Caco-2 (cell line): ENCODE measurements around the gene GRHL3. TPM values are rescaled to one million over a fixed set of nuclear protein-coding genes. Genes with fewer than 3 reads are reported as not detected.

Experiments used
- BruUV-seq: library from RNA; stranded (reverse); fragments of 400-500 nt; replicated peaks from 2 replicates; lab custom pipeline; 2021; lab: Mats Ljungman, UMichigan
- CTCF ChIA-PET: fragments of 300-600 bp; sonication (Branson Sonifier 250); formaldehyde crosslinking; loops from one replicate; lab custom pipeline; 2022; ENCODE audit warnings: antibody characterized with exemption; lab: Charles Lee
- POLR2A ChIA-PET: fragments of 300-600 bp; sonication (Branson Sonifier 250); formaldehyde crosslinking; loops from one replicate; lab custom pipeline; 2022; ENCODE audit warnings: antibody characterized with exemption; lab: Charles Lee
- DNase-seq, 2 experiments: peaks; one replicate each; pipeline versions ENCODE4 v3.0.0 to v3.0.0-alpha.2; 2020 to 2022
- H3K27me3 ChIP-seq: replicated peaks from 2 replicates; pipeline ENCODE4 v1.6.0; 2011; ENCODE audit warnings: low read length; ENCODE audit not compliant: control insufficient read depth, insufficient read depth
- H3K36me3 ChIP-seq: 2 replicates; pipeline ENCODE4 v1.5.1; 2011; ENCODE audit warnings: low read length; ENCODE audit not compliant: control insufficient read depth, insufficient read depth
- H3K4me1 ChIP-seq: fragments of 250-450 bp; sonication (Bioruptor Pico); 2 replicates; pipeline ENCODE4 v1.5.1; 2020; ENCODE audit warnings: mild to moderate bottlenecking
- H3K4me3 ChIP-seq: 2 replicates; pipeline ENCODE4 v1.5.1; 2011; ENCODE audit warnings: low read depth, mild to moderate bottlenecking, control low read depth, low read length
- H3K9me3 ChIP-seq: fragments of 250-450 bp; sonication (Bioruptor Pico); 2 replicates; pipeline ENCODE4 v1.5.1; 2020; ENCODE audit warnings: mild to moderate bottlenecking, moderate library complexity
- H3K27ac Mint-ChIP-seq: one replicate; pipeline ENCODE4 v1.8.0; 2022; ENCODE audit warnings: mixed read lengths; ENCODE audit not compliant: unreplicated experiment
- H3K27me3 Mint-ChIP-seq: one replicate; pipeline ENCODE4 v1.8.0; 2022; ENCODE audit warnings: mixed read lengths; ENCODE audit not compliant: insufficient read depth, unreplicated experiment
- H3K36me3 Mint-ChIP-seq: one replicate; pipeline ENCODE4 v1.8.0; 2022; ENCODE audit warnings: mild to moderate bottlenecking, mixed read lengths; ENCODE audit not compliant: insufficient read depth, unreplicated experiment
- H3K4me1 Mint-ChIP-seq: one replicate; pipeline ENCODE4 v1.8.0; 2022; ENCODE audit warnings: low read depth, mixed read lengths; ENCODE audit not compliant: unreplicated experiment
- H3K4me3 Mint-ChIP-seq: one replicate; pipeline ENCODE4 v1.8.0; 2022; ENCODE audit warnings: mild to moderate bottlenecking, moderate library complexity, mixed read lengths; ENCODE audit not compliant: unreplicated experiment
- H3K9me3 Mint-ChIP-seq: one replicate; pipeline ENCODE4 v1.8.0; 2022; ENCODE audit warnings: mixed read lengths; ENCODE audit not compliant: unreplicated experiment
- CTCF ChIP-seq, 2 experiments: fragments of 200-600 bp in 1 of 2; IDR thresholded peaks; 1 replicate in 1 of 2; 2 replicates in 1 of 2; pipeline versions ENCODE4 v1.5.1 to v1.8.0; 2011 to 2022; ENCODE audit warnings: antibody characterized with exemption in 1 of 2, control low read depth in 1 of 2, inconsistent platforms in 1 of 2, low read depth in 1 of 2, low read length in 1 of 2, mild to moderate bottlenecking in 1 of 2, moderate library complexity in 1 of 2; ENCODE audit not compliant: insufficient read depth in 1 of 2, severe bottlenecking in 1 of 2, unreplicated experiment in 1 of 2
- intact Hi-C: fragments of 100-400 bp; cut with micrococcal nuclease; formaldehyde crosslinking; loops from one replicate; pipeline ENCODE4 v1.10.0; 2022; ENCODE audit not compliant: unreplicated experiment
- total RNA-seq: library from RNA; stranded (reverse); gene quantifications from 2 replicates; pipeline ENCODE4 v1.2.3, GENCODE V29; 2022

The GRHL3 gene
- total RNA-seq, 1 experiment from 2014 or later: 2.3 TPM

- ChIA-PET CTCF (no interaction called here), POLR2A (no interaction called here)
- BruUV-seq: no TSS peak
Observed at GRCh38 chr1:24302209-24302611, 16.9 kb upstream of the GRHL3 start.

GRCh38 chr1:24303600-24303999 lies 15.6 kb upstream of the GRHL3 start:
- H3K4me3 ChIP-seq: no peak overlapping the region
- no peaks in the 10 kb centered on the region for H3K4me1 ChIP-seq
- Mint-ChIP-seq H3K27me3 (peaks cover 6% of the 10 kb centered on the region), H3K4me1 (peaks cover 7% of the 10 kb centered on the region), H3K27ac (no peak overlapping the region), H3K36me3 (no peaks in the 10 kb centered on the region), H3K9me3 (no peaks in the 10 kb centered on the region), H3K4me3 (no peak overlapping the region)
- intact Hi-C loops: loop anchor here (10.0 kb wide), 1 partner anchor 99 kb away; no protein-coding TSS in a partner anchor
- no peaks in the 10 kb centered on the region for H3K36me3 ChIP-seq
- TF ChIP-seq CTCF (IDR thresholded peaks at IDR 0.05; ENCODE audit: insufficient read depth in 1 of 2, low read depth in 1 of 2, low read length in 1 of 2, severe bottlenecking in 1 of 2, unreplicated experiment in 1 of 2): no peak
- POLR2A ChIA-PET: no interaction called here
- no peaks in the 10 kb centered on the region for H3K27me3 ChIP-seq
- CTCF ChIA-PET: no interaction called here
- DNase-seq: no peak
- BruUV-seq: no TSS peak
- H3K9me3 ChIP-seq: no peaks in the 10 kb centered on the region

More at GRCh38 chr1:24302209-24302611, 16.9 kb upstream of the GRHL3 start:
- no peak for TF ChIP-seq CTCF (IDR thresholded peaks at IDR 0.05; ENCODE audit: insufficient read depth in 1 of 2, low read depth in 1 of 2, low read length in 1 of 2, severe bottlenecking in 1 of 2, unreplicated experiment in 1 of 2)
- no peak overlapping the region for H3K4me3 ChIP-seq
- no peak overlapping the region for H3K4me3 Mint-ChIP-seq
- H3K9me3 Mint-ChIP-seq: no peaks in the 10 kb centered on the region
- intact Hi-C loops: loop anchor here (10.0 kb wide), 1 partner anchor 97 kb away; no protein-coding TSS in a partner anchor
- peaks cover 10% of the 10 kb centered on the region for H3K27me3 Mint-ChIP-seq
- no peaks in the 10 kb centered on the region for H3K4me1 ChIP-seq
- no peaks in the 10 kb centered on the region for H3K27me3 ChIP-seq
- H3K4me1 Mint-ChIP-seq: peaks cover 2% of the 10 kb centered on the region
- no peak overlapping the region for H3K27ac Mint-ChIP-seq
- no peaks in the 10 kb centered on the region for H3K36me3 ChIP-seq
- H3K9me3 ChIP-seq: no peaks in the 10 kb centered on the region
- DNase-seq: no peak
- no peaks in the 10 kb centered on the region for H3K36me3 Mint-ChIP-seq

- intact Hi-C loops: loop anchor here (10.0 kb wide), 1 partner anchor 100 kb away; no protein-coding TSS in a partner anchor
- Histone ChIP-seq H3K4me3 (no peak overlapping the region), H3K4me1 (no peaks in the 10 kb centered on the region), H3K27me3 (no peaks in the 10 kb centered on the region), H3K9me3 (no peaks in the 10 kb centered on the region), H3K36me3 (no peaks in the 10 kb centered on the region)
- Mint-ChIP-seq H3K27ac (no peak overlapping the region), H3K27me3 (peaks cover 4% of the 10 kb centered on the region), H3K4me1 (peaks cover 7% of the 10 kb centered on the region), H3K9me3 (no peaks in the 10 kb centered on the region), H3K36me3 (no peaks in the 10 kb centered on the region), H3K4me3 (no peak overlapping the region)
- CTCF ChIA-PET: no interaction called here
- POLR2A ChIA-PET: no interaction called here
- no peak for DNase-seq
- no TSS peak for BruUV-seq
- TF ChIP-seq CTCF (IDR thresholded peaks at IDR 0.05; ENCODE audit: insufficient read depth in 1 of 2, low read depth in 1 of 2, low read length in 1 of 2, severe bottlenecking in 1 of 2, unreplicated experiment in 1 of 2): no peak
Observed at GRCh38 chr1:24304763-24305162, 14.4 kb upstream of the GRHL3 start.
